NCI-H146 treated with DMSO at 0.1 percent for 48 hours (cell line): ENCODE measurements around the gene MACROD2.
"Not testable (repeated sequence)": the region's sequence is repeated elsewhere in the genome, so short reads cannot be mapped to it uniquely, and the experiment has no call there.

ENCODE experiments used
- DNase-seq: peaks from one replicate; lab custom pipeline; 2025; ENCODE audit not compliant: unreplicated experiment; lab: John Stamatoyannopoulos, UW

Gene MACROD2

GRCh38 chr20:14189794-14190402 lies 194.6 kb downstream of the MACROD2 start:
- DNase-seq: peak; percentile 38

DNA sequence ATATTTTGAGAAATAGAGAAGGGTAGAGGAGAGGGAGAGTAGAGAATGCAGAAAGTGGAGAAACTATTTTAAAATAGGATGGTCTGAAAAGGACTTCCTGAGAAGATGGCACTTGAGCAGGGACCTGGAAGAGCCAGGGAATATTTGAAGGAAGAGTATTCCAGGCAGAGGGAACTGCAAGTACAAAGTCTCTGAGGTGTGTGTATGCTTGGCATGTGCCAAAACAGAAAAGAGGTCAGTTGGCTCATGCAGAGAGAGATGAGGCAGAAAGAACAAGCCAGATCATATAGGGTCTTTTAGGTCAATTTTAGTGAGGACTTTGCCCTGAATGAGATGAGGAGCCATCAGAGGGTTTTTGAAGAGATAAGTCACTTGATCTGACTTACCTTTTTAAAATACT lies 196.2 kb downstream of the MACROD2 start:
- no peak for DNase-seq

DNA sequence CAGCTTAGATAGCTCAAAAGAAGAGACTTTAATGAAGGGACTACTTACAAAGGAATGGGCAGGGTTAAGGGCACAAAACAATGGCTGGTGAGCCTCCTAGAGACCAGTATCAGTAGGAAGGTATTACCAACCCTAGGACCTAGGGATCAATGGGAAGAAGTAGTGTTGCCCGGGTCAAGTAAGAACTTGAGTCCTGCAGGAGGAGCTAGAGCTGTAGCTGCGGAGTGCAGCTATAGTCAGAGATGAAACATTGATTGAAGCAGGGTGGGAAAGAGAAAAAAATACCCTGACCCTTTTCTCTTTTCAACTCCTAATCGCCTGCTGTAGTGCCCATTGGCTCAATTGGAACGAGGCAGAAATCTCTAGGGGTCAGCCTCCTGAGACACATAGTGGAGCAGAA lies 198.1 kb downstream of the MACROD2 start:
- DNase-seq: no peak

DNA sequence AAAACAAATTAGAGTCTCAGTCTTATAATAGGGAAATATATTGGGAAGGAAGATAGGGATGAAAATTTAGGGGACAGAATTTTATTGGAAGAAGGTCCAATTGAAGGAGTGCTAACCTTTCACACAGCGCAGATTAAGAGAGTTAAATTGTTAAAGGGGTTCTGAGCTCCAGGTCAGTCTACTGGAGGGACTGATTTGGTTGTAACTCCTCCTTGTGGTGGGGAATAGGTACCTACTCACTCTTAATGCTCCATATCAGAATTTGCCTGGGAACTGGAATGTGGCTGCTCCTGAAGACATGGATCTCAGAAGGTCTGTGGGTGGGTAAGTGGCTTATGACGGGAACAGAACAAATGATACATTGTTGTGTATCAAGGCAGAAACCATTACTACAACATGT lies 198.6 kb downstream of the MACROD2 start:
- DNase-seq: no peak

DNA sequence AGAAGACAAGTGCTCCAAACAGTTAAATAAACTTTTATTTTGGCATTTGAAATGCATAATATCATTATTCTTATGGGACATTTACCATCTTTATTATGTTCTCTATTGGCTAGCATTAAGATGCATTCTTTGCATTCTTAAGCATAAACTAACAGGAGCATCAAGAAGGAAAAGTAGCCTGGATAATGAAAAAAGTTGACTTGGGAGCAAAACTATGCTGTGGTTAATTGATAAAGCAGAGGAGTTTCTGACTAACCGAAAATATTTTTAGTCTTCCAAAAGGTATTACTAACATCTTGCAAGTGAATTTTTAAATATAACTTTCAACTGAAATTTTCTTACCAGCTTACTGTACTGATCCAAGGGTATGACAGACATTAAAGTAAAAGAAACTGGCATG lies 201.8 kb downstream of the MACROD2 start:
- no peak for DNase-seq

DNA sequence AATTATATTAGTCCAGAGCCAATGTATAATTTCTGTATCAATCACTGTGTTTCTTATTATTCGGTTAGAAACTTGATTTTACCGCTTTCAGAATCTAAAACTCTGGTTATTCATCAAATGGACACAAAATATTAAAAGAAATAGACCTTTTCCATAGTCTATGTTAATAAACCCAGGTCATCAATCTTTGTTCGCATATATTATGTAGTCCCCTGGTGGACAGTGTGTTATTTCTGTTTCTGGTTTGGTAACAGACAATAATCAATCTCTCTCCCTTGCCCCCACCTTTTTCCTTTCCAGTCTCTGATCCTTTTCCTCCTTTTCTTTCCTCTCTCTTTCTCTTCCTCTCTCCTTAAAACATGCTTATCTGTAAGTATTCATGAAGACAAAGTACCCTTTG lies 203.1 kb downstream of the MACROD2 start:
- DNase-seq: no peak

GRCh38 chr20:14199111-14199510 lies 203.8 kb downstream of the MACROD2 start:
- DNase-seq: no peak

DNA sequence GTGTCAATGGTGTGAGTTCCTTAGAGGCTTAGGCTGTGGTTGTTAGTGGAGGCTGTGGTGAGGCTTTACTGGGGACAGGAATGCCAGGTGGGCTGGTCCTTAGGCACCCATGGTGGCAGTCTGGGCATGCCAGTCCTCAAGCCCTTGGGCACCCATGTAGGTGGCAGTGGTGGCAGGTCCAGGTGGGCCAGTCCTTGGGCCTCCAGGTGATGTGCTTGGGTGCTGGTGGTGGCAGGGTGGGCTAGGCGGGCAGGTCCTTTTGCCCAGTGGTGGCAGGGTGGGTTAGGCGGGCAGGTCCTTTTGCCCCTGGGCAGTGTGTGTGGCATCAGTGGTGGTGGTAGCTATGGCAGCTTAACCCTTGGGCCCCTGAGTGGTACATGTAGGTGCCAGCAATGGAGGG lies 208.3 kb downstream of the MACROD2 start:
- no peak for DNase-seq

- DNase-seq: no peak
Observed at GRCh38 chr20:14207591-14207990, 212.3 kb downstream of the MACROD2 start.

DNA sequence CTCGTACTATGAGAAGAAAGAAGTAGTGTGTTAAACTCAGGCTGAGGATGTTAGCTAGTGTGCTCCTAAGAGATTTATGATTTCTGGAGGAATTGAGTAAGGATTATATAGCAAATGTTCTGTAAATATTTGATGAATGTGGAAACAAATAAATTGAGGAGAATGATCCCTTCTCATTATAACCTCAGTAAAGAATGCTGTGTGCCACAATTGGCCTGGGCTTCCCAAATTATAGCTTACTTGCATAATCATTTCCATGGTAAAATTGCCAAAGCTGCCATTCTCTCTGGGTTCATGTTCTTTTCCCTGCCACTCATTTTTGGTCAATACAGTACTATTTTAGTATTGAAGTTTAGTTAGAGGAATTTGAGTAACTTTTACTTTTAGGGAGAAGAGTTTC lies 213.6 kb downstream of the MACROD2 start:
- no peak for DNase-seq

DNA sequence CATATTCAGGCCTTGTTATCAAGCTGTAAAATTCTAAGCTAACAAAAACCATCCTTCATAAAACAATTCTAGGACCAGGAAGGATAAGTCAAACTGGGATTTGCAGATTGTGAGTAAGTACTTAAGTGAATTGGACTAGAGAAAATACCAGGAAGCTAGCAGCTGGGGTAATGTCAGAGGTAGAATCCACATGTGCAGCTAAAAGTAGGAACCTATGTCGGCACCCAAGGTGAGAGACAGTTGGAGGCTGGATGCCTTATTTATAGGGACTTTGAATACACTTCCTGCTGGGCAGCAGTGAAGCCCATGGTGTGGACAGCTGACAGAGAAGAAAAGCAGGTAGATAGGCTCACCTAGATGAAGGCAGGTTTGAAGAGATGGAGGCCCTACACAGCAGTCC lies 214.8 kb downstream of the MACROD2 start:
- DNase-seq: peak; percentile 54

GRCh38 chr20:14214046-14214445 lies 218.7 kb downstream of the MACROD2 start:
- no peak for DNase-seq

- not testable (repeated sequence) for DNase-seq
Observed at GRCh38 chr20:14215880-14216279, 220.6 kb downstream of the MACROD2 start.

DNA sequence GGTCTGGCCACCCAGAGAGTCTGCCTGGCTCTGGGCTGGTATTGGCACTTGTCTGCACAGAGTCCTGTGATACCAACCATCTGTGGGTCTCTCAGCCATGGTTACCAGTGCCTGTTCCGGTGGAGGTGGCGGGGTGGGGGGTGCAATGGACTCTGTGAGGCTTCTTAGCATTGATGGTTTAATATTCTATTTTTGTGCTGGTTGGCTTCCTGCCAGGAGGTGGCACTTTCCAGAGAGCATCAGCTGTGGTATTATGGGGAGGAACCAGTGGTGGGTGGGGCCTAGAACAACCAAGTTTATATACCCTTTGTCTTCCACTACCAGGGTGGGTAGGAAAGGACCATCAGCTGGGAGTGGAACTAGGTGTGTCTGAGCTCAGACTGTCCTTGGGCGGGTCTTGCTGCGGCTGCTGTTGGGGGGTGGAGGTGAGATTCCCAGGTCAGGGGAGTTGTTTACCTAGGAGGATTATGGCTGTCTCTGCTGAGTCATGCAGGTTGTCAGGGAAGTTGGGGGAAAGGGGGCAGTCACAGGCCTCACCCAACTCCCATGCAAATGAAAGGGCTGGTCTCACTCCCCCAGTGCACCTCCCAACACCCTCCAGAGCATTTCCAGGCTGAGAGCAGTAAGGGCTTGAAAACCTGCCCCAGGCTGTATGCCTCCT lies 224.6 kb downstream of the MACROD2 start:
- DNase-seq: peak; percentile 57

DNA sequence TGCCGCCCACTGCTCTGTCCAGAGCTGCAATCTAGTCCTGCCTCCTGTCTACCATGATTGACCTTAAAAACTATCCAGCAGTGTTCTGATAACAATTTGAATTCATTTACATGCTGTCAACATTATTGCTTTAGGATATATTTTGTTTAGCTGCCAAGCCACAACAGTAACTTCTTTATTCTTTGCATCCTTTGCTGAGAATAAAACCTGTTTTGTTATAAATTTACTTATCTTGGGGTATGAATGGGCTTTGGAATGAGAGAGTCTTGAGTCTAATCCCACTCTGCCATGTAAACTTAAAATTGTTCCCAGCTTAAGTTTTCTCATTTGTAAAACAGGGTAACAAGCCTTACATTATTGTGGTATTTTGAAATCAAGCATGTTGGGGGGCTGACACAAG lies 225.7 kb downstream of the MACROD2 start:
- DNase-seq: no peak

- DNase-seq: no peak
Observed at GRCh38 chr20:14223806-14224205, 228.5 kb downstream of the MACROD2 start.

- DNase-seq: peak; percentile 62
Observed at GRCh38 chr20:14226051-14227049, 231.0 kb downstream of the MACROD2 start.

GRCh38 chr20:14232650-14233049 lies 237.3 kb downstream of the MACROD2 start:
- DNase-seq: no peak

DNA sequence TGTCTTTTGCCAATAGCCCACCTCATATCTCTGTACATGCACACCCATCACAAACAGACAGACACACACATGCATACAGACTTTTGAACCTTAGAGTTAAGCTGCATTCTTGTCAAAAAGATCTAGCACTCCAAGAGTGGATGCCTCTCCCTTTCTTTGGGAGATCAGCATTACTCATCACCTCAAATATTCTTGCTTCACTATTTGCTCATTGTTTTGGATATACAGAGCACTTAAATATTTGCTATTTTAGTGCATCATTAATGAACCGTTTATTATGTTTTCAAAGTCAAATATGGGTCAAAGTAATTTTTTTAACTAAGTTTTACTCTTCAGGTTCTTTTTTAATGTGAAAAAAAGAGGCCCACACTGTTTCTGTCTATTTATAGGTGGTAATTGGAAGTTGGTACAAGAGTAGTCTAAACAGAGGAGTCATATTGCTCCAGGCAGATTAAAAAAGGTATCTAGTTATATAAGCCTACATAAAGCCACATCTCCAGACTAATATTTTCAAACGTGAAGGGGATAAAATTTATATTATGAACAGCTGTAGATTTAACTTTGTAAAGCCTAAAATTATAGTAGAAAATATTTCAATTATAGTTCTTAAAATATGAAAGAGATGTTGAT lies 239.5 kb downstream of the MACROD2 start:
- DNase-seq: no peak

- DNase-seq: no peak
Observed at GRCh38 chr20:14235355-14235754, 240.0 kb downstream of the MACROD2 start.

GRCh38 chr20:14245368-14245970 lies 250.2 kb downstream of the MACROD2 start:
- no peak for DNase-seq
